HG02759 (cell line): ENCODE results near the gene DCUN1D3.

Source experiments
- ATAC-seq: cut with Tn5 transposase; IDR thresholded peaks from one replicate; pipeline ENCODE4 v1.9.1; 2021; ENCODE audit warnings: mild to moderate bottlenecking, moderate library complexity; ENCODE audit not compliant: unreplicated experiment

The DCUN1D3 gene

GRCh38 chr16:20920091-20920490 is 19.9 kb upstream of the DCUN1D3 start:
- ATAC-seq: no peak

- no peak for ATAC-seq
Measured at GRCh38 chr16:20918486-20919239, 18.5 kb upstream of the DCUN1D3 start.

- no peak for ATAC-seq
Measured at GRCh38 chr16:20916942-20917341, 16.8 kb upstream of the DCUN1D3 start.

- ATAC-seq: no peak
Measured at GRCh38 chr16:20916289-20916688, 16.1 kb upstream of the DCUN1D3 start.

GRCh38 chr16:20911361-20911760 is 11.2 kb upstream of the DCUN1D3 start:
- ATAC-seq: no peak

- ATAC-seq: no peak
Measured at GRCh38 chr16:20910781-20911321, 10.7 kb upstream of the DCUN1D3 start.

GRCh38 chr16:20906341-20907255 is 6.4 kb upstream of the DCUN1D3 start:
- no peak for ATAC-seq

GRCh38 chr16:20905576-20905975 is 5.4 kb upstream of the DCUN1D3 start:
- no peak for ATAC-seq

GRCh38 chr16:20904507-20905081 is 4.4 kb upstream of the DCUN1D3 start:
- no peak for ATAC-seq

- ATAC-seq: no peak
Measured at GRCh38 chr16:20903899-20904506, 3.8 kb upstream of the DCUN1D3 start.

GRCh38 chr16:20903116-20903898 is 3.1 kb upstream of the DCUN1D3 start:
- no peak for ATAC-seq

GRCh38 chr16:20902426-20902825 is 2.3 kb upstream of the DCUN1D3 start:
- no peak for ATAC-seq

- ATAC-seq: no peak
Measured at GRCh38 chr16:20901436-20902112, 1.4 kb upstream of the DCUN1D3 start.

- ATAC-seq: no peak
Measured at GRCh38 chr16:20901068-20901435, 894 bp upstream of the DCUN1D3 start.

GRCh38 chr16:20899477-20900298 is 470 bp downstream of the DCUN1D3 start:
- no peak for ATAC-seq

GRCh38 chr16:20899071-20899470 is 1.1 kb downstream of the DCUN1D3 start:
- no peak for ATAC-seq

GRCh38 chr16:20897922-20898321 is 2.2 kb downstream of the DCUN1D3 start:
- ATAC-seq: no peak

- no peak for ATAC-seq
Measured at GRCh38 chr16:20897253-20897897, 2.8 kb downstream of the DCUN1D3 start.
